ENCODE data around the gene RUSC2.

Gene RUSC2

DNA sequence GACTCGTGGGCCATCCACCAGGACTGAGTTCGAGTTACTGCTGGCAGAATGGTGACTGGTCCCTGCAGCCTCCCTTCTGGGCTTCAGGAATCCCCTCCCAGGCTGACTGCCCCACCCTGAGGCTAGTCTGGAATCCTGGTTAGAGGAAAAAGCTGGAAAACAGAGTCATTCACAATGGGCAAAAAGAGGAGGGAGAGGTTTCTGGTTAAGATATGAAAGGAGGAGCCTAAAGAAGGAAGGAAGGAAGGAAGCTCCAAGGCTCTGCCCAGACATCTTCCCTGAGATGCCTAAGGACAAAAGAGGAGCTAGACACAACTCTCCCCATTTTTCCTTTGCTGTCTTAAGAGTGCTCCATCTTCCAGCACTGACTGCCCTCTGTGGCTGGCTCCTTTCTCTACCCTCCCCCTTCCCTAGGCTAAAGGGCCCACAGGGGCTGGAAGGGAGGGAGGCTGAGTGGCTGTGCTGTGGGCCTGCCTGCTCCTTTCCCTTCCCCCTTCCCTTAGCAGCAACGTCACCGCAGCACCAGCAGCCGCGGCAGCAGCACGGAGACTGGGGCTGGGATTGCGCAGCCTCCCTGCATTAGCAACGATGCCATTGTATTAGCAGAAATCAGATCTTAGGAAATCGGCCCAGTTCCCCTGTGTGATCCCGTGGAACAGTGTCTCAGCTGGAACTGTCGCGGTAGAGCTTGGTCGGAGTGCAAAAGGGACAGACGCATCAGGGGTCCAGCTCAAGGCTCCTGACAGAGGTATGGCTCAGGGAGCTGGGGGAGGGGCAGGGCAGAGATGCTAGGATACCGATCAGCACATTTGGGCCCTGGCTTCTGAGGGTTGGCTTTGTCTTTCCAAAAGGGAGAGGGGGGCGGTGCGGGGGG, 48.7 kb downstream of the RUSC2 start:
- H3K4me3 ChIP-seq (ENCODE audit: low read depth, low read length), result no peak overlapping the region

More for the DNA sequence above, 48.7 kb downstream of the RUSC2 start:
- TF ChIP-seq, protein P1, sequence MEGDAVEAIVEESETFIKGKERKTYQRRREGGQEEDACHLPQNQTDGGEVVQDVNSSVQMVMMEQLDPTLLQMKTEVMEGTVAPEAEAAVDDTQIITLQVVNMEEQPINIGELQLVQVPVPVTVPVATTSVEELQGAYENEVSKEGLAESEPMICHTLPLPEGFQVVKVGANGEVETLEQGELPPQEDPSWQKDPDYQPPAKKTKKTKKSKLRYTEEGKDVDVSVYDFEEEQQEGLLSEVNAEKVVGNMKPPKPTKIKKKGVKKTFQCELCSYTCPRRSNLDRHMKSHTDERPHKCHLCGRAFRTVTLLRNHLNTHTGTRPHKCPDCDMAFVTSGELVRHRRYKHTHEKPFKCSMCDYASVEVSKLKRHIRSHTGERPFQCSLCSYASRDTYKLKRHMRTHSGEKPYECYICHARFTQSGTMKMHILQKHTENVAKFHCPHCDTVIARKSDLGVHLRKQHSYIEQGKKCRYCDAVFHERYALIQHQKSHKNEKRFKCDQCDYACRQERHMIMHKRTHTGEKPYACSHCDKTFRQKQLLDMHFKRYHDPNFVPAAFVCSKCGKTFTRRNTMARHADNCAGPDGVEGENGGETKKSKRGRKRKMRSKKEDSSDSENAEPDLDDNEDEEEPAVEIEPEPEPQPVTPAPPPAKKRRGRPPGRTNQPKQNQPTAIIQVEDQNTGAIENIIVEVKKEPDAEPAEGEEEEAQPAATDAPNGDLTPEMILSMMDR (IDR thresholded peaks at IDR 0.05; ENCODE audit: borderline replicate concordance, insufficient read depth, low read depth, low read length), result no peak
